KOPT-K1 (cell line): ENCODE data around the gene CDH13.

ENCODE experiments used
- H3K27ac ChIP-seq: fragments of 200-600 bp; sonication (generic); 2 replicates; pipeline ENCODE4 v1.5.1; 2016; ENCODE audit warnings: antibody characterized with exemption, mild to moderate bottlenecking, low read depth, low read length; ENCODE audit not compliant: poor library complexity, severe bottlenecking
- H3K36me3 ChIP-seq: fragments of 200-600 bp; sonication (generic); 2 replicates; pipeline ENCODE4 v1.5.1; 2017; ENCODE audit warnings: antibody characterized with exemption, mild to moderate bottlenecking, low read length, moderate library complexity; ENCODE audit not compliant: insufficient read depth
- H3K9me3 ChIP-seq: fragments of 200-600 bp; sonication (generic); 2 replicates; pipeline ENCODE4 v1.5.1; 2017; ENCODE audit warnings: antibody characterized with exemption, low read length, mild to moderate bottlenecking; ENCODE audit not compliant: insufficient read depth, poor library complexity, severe bottlenecking

CDH13 gene

DNA sequence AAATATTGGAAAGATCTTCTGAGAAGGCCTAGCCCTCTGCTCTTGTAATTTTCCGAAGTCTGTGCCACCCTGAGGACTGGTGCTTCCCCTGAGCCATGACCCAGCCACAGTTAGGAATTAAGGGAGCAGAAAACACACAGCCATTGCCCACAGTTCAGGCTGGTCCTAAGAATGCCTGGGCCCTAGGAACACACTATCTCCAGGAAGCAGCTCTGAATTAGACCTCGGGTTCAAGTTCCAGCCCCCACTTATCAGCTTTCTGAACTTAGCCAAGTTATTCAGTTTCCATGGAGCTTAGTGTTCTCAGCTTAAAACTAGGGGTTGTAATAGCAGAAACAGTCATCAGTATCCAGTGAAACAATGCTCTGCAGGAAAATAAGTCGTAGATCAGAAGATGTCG is 56.0 kb downstream of the CDH13 start:
- H3K36me3 ChIP-seq: no peaks in the 10 kb centered on the region
- no peak overlapping the region for H3K27ac ChIP-seq
- H3K9me3 ChIP-seq: peaks cover 4% of the 10 kb centered on the region

DNA sequence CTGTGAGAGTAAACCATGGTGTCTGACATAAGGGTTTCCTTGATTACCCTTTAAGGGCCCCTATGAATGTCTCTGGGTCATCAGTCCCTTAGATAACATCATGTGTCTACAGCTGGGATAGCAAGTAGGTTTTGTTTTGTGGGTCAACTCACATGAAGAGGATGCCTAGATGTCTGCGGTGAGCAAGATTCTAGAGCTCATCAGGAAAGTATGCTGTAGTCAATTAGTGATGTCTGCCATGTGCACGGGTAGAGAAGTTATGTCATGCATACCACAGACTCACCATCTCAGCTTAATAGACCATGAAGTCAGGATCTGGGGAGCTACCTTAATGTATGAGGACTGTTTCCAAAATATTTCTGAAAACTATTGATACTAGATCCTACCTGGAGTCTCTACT is 57.5 kb downstream of the CDH13 start:
- H3K9me3 ChIP-seq: peaks cover 4% of the 10 kb centered on the region
- H3K27ac ChIP-seq: no peak overlapping the region
- H3K36me3 ChIP-seq: no peaks in the 10 kb centered on the region

DNA sequence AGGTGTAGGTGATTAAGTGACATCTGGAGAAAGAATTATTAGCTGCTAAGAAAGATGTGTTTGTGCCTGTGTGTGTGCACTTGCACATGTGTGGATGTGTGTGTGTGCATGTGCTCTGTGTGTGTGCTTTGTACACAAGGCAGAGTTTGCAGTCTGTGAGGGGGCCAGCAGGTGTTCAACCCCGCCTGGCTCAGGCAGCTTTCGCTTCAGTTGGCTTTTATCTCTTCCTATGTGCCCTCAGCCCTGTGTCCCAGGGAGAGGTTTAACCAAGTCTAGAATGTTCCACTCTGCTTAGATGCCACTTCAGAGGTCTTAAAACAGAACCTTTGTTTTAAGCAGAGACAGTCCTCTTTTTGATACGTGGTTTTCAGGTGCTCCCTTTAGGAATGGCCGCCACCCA is 58.8 kb downstream of the CDH13 start:
- peaks cover 4% of the 10 kb centered on the region for H3K9me3 ChIP-seq
- no peak overlapping the region for H3K27ac ChIP-seq

DNA sequence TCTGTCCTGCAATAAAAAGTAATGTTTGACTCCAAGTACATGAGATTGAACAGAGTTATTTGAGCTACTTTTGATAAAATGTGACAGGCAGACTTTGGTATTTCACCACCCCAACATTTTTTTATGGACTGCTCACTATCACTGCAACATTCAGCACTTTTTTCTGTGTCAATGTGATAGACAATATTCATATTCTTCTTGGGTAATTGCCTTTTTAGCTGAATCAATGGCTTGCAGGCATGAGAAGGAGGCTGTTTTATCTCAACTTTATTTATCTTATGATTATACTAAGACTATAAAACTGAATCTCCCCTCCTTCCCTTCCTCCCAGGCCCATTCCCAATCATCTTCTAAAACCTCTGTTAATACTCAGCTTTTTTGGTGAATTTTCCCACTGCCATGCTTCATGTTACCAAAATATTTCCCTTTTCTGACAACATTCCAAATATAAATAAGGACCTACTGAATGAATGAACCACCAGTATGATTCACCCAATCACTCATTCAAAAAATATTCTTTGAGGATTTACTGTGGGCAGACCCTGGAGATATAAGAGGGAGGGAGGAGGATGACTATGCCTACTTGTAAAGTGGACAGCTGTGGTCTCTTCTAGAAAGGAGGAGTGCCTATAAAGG is 67.6 kb downstream of the CDH13 start:
- no peaks in the 10 kb centered on the region for H3K9me3 ChIP-seq
- H3K27ac ChIP-seq: no peak overlapping the region
- H3K36me3 ChIP-seq: no peaks in the 10 kb centered on the region

More for the DNA sequence above, 58.8 kb downstream of the CDH13 start:
- H3K36me3 ChIP-seq: no peaks in the 10 kb centered on the region

DNA sequence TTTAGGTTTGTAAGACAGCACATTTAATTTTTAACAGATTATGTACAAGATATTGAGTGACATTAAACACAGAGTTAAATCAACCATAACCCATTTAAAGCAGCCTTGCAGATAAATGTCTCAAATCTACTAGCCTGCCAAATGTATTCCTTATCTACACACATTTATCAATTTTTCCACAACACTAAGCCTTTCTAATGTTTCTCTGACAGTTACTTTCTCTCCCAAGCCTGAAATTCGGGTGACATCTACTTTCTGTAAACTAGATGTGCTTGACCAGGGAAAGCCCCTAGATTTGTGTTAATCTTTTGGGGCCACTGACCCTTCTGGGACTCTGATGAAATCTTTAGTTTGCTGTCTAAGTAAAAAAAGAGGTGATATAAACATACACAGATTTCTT is 69.0 kb downstream of the CDH13 start:
- H3K27ac ChIP-seq: no peak overlapping the region
- H3K36me3 ChIP-seq: no peaks in the 10 kb centered on the region
- H3K9me3 ChIP-seq: no peaks in the 10 kb centered on the region

DNA sequence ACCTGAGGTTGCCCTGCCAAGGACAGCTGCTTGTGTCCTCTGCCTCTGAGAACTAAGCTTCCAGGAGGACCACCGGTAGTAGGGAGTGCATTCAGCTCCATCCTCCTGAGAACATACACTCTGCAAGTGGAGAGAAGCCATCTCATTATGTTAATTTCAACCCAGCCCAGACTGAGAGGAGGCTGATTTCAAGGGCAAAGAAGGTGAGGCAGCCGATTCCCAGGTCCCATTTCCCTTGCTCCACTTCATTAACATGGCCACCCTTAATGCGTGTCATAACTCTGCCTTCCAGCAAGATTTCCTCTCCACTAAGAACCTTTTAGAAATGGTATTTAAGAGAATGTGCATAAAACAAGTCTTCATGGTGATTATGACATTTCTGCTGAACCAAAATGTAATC is 72.5 kb downstream of the CDH13 start:
- H3K27ac ChIP-seq: no peak overlapping the region
- no peaks in the 10 kb centered on the region for H3K9me3 ChIP-seq
- H3K36me3 ChIP-seq: no peaks in the 10 kb centered on the region

DNA sequence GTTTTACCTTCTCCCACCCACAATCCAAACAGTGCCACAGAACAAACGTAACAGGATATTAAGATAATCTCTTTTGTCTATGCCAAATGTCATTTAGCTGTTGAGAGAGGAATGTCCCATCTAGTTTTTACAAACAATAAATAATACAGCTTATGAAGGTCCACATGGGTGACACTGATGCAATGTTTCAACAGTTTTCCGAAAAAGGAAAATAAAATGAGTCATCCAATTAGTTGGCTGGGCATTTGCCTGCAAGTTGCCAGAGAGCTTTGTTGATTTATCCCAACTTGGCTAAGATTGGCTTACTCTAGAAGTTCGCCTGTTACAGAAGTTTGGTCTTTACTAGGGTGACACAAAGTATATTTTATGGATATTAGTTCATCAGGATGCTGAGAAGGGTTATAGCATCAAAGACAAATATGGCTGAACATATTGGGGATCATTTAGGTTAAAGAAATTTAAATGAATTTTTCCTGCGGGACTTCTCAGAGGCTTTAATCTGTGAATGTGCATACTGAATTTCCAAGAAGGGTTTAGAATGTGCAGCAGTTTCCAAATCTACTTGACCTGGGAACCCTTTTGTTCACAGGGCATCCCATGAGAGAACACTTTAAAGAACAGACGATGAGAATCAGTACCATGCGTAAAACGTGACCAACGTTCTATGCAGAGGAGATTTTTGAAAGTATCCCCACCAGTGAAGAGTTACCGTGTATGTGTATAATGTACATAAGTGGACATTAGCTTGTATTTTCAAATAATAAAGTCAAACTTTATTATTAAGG is 73.1 kb downstream of the CDH13 start:
- Histone ChIP-seq H3K27ac (no peak overlapping the region), H3K9me3 (no peaks in the 10 kb centered on the region), H3K36me3 (no peaks in the 10 kb centered on the region)

DNA sequence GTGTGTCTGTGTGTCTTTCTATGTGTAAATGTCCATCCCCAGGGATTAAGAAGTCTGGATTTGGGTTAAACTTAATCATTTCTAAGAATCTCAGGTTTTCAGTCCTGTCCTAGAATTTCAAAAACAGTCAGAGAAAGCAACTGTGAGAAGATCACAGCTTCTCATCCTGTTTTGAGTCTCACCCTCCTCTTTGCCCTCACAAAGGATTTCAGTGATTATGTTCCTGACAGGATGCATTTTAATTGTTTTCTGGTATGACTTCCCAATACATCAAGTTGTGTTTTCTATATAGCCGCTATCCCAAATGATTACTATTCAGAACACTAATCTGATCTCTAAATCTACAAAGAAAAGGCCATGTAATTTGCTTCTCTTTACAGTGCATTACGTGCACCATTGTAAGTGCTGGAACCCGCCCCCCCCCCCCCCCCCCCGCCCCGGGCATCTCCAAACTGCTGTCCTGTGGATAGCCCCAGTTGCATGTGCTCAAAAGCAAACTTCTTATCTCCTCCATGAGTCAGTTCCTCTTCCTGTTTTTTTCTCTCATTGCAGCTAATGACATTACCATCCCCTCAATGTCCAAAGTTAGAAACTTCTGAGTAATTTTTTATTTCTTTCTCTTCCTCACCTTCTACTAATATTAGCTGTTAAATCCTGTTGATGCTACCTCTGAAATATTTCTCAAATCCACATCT is 73.9 kb downstream of the CDH13 start:
- Histone ChIP-seq H3K9me3 (no peaks in the 10 kb centered on the region), H3K36me3 (no peaks in the 10 kb centered on the region), H3K27ac (no peak overlapping the region)

DNA sequence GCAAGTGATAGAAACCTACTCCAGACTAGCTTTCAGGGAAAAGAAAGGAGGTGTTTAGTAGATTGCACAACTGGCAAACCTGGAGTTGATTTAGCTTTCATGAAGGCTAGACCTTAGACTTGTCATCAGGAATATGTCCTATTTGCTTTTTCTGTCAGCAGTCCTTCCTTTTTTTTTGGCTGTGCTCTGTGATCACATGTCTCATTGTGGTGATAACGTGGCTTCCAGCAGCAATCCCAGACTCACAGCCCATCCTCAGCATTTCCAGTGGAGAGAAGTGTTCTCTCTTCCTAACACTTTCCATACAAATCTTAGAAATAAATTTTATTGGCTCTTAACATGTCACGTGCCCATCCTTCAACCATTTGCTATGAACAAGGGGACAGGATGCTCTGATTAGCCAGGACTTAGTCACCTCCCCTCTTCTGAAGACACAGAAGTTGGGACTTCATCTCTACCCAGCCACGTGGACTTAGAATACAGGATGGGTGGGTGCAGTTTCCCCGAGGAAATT is 74.7 kb downstream of the CDH13 start:
- no peaks in the 10 kb centered on the region for H3K9me3 ChIP-seq
- H3K36me3 ChIP-seq: no peaks in the 10 kb centered on the region
- no peak overlapping the region for H3K27ac ChIP-seq

DNA sequence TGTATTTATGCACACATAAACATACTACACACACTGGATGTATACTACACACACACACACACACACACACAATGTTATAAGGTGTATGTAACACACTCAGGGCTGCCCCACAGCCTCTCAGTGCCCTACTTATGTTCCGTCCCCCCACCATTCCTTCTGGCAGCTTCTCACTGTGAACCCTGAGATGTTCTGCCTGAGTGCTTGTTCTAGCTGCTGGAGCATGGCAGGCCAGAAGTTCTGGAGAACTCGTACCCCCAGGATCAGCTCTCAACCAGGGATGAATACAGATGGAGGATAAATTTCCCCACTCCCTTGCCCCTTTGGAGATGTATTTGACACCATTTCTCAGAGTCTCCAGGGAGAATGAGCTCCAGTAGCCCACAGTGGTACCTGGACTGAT is 76.4 kb downstream of the CDH13 start:
- no peaks in the 10 kb centered on the region for H3K9me3 ChIP-seq
- H3K27ac ChIP-seq: no peak overlapping the region
- no peaks in the 10 kb centered on the region for H3K36me3 ChIP-seq

DNA sequence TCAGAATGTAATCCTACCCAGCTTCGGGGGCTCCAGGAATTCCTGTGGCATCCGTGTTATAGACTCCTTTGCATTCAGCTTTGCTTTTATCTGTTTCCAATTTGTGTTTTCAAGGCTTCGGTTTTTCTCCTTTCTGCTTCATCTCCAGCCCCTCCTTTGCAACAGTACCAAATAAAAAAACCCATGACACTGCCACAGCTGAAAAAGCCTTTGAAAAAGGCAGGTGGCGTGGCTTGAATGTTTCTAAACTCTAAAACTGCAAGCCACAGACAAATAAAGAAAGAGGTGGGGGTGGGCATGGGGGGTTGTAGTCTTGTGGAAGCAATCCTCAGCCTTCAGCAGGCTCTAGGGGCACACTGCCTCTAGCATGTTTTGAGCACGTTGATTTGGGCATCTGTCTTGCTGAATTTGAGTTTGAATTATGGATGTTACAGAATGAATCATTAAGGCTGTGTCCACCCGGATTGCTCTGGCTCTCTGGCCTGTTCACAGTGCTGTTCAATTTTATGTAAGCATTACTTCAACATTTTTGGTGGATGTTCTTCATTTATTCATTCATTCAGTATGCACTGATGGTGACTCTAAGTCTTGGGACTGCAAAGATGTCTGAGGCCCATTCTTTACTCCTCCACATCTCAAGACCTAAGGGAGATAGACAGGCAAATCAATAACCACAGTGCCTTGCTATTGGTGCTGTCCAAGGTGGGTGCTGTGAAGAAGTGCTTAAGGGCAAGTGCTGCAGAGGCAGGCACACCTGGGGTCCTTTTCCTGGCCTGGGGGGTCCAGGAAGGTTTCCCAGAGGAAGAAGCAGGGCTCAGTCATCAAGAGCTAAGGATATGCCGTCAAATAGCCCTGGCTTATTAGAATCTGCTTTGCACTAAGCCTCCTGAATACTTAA is 77.4 kb downstream of the CDH13 start:
- Histone ChIP-seq H3K36me3 (no peaks in the 10 kb centered on the region), H3K27ac (no peak overlapping the region), H3K9me3 (no peaks in the 10 kb centered on the region)

DNA sequence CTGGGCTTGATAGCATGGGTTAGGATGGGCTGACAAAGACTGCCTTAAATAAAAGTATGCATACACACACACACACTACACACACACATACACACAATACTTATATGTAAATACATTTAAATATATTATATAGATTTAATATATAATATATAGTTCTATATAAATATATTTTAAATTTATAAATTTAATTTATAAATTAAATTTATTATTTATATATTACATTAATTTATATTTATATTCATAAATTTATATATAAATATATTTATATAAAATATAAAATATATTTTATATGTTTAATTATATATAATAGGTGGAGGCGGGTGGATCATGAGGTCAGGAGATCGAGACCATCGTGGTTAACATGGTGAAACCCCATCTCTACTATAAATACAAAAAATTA is 83.2 kb downstream of the CDH13 start:
- no peaks in the 10 kb centered on the region for H3K36me3 ChIP-seq
- no peaks in the 10 kb centered on the region for H3K9me3 ChIP-seq
- H3K27ac ChIP-seq: no peak overlapping the region

DNA sequence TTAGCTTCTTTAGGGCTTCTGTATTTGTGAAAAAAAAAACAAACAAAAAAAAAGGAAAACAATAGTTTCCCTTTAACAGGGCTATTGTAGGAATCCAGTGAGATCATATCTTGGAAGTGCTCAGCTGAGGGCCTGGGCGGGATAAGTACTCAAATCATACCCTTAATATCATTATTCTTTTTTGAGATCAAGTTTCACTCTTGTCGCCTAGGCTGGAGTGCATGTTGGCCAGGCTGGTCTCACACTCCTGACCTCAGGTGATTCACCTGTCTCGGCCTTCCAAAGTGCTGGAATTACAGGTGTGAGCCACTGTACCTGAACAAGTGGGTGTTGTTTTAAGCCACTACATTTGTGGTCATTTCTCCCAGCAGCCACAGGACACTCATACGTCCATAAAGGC is 87.0 kb downstream of the CDH13 start:
- H3K27ac ChIP-seq: no peak overlapping the region
- H3K9me3 ChIP-seq: no peaks in the 10 kb centered on the region
- no peaks in the 10 kb centered on the region for H3K36me3 ChIP-seq

DNA sequence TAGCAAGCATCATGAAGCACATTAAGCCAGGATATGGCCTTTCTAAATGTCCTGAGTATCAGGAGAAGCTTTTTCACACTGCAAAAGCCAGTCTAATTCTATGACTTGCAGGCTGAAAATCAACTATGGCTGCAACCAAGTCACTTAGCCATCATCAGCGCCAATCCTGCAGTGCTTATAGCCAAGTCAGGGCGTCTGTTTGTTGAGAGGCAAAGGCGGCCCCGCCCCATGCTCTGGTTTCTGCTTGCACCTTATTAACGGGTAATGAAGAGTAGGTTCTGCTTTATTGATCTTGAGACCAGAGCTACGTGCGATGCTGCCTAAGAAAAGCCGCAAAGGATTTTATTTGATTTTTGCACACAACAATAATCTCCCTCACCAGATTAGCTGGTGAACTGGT is 88.4 kb downstream of the CDH13 start:
- Histone ChIP-seq H3K36me3 (no peaks in the 10 kb centered on the region), H3K27ac (no peak overlapping the region), H3K9me3 (no peaks in the 10 kb centered on the region)

DNA sequence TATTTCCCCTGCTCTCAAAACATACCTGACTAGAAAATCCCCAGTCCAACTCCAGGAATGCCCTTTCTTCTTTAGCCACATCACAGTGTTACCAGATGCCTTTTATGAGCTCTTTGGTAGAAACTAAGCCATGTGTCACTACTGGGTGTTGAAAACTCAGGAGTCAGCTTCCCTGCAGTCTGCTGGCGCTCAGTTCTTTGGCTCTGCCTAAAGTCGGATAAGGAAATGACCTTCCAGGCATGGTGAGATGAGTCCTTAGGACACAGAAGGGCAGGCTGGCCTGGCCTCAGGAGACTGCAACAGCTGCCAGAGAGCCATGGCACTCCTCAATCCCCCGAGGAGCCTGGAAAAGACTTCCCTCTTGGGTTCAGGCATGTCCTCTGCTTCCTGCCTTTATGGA is 89.1 kb downstream of the CDH13 start:
- H3K36me3 ChIP-seq: no peaks in the 10 kb centered on the region
- H3K27ac ChIP-seq: no peak overlapping the region
- no peaks in the 10 kb centered on the region for H3K9me3 ChIP-seq
